HT-29 (cell line): ENCODE data around the gene TNFRSF25. TPM values are rescaled to one million over a fixed set of nuclear protein-coding genes. Genes with fewer than 3 reads are reported as not detected.

Source experiments
- DNase-seq: peaks from one replicate; pipeline ENCODE4 v3.0.0-alpha.2; 2015; ENCODE audit warnings: low spot score
- total RNA-seq: library from RNA; depleted of rRNA; stranded (reverse); fragments of >200 nt; shearing (Covaris generic); gene quantifications from 2 replicates; pipeline ENCODE4 v1.2.3, GENCODE V29; 2014; rRNA removed

Gene TNFRSF25, protein sequence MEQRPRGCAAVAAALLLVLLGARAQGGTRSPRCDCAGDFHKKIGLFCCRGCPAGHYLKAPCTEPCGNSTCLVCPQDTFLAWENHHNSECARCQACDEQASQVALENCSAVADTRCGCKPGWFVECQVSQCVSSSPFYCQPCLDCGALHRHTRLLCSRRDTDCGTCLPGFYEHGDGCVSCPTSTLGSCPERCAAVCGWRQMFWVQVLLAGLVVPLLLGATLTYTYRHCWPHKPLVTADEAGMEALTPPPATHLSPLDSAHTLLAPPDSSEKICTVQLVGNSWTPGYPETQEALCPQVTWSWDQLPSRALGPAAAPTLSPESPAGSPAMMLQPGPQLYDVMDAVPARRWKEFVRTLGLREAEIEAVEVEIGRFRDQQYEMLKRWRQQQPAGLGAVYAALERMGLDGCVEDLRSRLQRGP
- total RNA-seq = 9.7 and 15.0 TPM in 2 replicates

DNA sequence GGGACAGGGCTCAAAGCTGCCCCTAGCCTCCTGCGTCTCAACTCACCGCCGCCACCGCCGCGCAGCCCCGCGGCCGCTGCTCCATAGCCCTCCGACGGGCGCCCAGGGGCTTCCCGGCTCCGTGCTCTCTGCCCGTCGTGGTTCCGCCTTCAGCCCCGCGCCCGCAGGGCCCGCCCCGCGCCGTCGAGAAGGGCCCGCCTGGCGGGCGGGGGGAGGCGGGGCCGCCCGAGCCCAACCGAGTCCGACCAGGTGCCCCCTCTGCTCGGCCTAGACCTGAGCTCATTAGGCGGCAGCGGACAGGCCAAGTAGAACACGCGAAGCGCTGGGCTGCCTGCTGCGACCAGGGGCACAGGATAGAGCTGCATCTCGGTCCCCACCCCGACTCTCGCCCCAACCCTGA is at the start of gene TNFRSF25:
Gene TNFRSF25, minus strand, starts transcription at position 151 of the 400 bp plus-strand sequence. Its CDS starts 66 bp downstream, at position 85.
- DNase-seq = no peak

DNA sequence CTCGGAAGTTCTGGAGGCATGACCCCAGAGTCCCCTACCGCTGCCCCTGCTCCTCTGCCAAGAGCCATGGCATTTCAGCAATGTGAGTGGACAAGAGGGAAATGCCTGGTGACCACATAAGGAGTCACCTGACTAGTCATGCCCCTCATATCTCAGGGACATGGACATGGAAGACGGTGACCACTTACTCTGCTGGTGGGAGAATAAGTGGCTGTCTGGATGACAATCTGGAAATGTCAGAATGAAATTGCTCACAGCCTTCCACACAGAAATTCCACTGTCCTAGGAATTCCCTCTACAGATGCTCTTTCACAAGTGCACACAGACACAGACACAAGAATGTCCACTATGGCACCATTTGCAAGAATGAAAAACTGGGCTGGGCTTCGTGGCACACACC is 49.8 kb upstream of the TNFRSF25 start:
- no peak for DNase-seq

DNA sequence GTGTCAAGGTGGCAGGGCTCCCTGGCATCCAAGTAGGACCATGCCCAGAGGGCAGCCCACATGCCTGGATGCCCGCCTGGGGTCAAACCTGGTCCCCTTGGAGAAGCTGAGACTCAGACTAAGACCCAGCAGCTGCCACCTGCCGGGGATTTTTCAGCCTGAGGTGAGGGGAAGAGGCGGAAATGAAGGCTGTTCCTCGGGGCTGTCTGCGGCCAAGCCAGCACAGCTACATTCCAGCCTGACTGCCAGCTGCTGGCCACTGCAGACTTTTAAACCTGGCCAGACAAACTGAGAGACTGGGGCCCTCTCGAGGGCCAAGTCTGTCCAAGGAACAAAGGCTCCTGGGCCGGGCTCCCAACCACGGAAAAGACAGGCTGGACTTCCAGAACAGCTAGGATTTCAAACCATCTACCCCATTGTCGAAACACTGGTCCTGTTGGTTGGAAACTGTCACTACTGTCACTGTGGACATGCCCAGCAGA is 47.4 kb upstream of the TNFRSF25 start:
- DNase-seq = peak; percentile 52

DNA sequence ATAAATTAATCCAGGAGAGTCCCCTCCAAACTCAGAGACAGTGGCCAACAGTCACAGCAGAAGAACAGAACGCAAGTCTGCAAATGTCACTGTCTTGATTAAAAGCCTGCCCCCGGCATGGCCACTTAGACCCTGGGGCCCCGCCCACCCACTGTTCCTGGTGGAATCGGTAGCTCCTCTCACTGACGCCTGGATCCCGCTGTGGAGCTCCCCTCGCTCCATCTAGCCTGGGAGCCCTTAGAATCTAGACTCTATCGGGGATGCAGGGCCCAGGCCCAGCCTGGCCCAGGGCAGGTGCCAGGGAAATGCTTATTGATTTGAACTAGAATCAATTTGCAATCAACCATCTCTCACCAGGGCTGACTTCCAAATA is 46.9 kb upstream of the TNFRSF25 start:
- no peak for DNase-seq

DNA sequence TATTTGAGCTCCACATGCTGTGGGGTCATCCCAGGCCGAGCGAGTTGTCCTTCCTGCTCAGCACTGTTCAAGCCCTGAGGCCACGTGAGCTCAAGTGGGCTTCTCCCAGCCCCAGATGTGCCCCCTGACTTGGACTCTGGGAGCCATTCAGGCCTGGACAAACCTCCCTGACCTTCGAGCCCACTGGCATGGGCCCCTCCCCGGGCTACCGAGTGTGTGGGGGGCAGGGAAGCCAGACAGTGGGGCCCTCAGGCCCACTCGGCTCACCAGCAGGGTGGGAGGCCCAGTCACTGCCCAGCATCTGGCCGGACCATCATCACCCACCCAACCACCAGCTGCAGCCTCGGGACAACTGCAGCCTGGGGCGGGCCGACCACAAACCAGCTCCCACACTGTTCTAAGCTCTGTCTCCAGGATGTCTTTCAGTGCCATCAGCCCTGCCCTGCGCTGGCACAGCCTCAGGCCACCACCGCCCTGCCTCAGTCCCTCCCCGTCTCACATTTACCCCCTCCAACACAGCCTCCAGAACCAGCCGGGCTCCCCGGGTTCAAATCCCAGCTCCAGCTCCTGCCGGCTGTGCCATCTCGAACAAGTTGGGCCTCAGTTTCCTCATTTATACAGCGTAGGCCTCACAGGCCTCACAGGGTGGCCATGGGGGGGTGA is 46.4 kb upstream of the TNFRSF25 start:
- DNase-seq = no peak

DNA sequence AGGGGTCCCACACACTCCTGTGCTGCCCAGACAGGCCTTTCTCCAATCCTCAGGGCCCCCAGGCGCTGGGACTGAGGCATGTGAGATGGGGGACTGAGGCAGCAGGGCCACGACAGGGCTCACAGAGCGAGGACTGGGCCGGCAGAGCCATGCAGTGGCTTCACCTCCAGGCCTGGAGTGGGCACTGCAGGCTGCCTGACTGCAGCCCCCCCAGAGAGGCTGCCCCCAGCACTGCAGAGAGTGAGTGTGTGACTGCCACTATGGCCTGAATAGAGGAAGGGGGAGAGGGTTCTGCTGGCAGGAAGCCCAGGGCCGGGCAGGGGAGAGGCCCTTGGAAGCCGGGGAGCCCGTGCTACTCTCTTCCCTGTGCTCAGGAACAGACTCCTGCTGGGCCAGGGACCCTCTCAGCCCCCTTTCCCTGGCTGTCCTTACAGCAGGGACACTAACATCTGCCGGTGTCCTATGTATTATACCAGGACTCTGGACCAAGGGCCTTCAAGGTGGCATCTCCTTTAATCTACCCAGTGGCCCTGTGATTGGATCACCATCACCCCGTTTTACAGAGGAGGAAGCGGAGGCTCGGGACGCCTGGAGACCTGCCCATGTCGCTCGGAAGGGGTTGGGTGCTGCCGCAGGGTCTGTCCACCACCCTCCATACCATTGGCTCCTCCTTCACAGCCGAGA is 45.7 kb upstream of the TNFRSF25 start:
- DNase-seq = no peak

DNA sequence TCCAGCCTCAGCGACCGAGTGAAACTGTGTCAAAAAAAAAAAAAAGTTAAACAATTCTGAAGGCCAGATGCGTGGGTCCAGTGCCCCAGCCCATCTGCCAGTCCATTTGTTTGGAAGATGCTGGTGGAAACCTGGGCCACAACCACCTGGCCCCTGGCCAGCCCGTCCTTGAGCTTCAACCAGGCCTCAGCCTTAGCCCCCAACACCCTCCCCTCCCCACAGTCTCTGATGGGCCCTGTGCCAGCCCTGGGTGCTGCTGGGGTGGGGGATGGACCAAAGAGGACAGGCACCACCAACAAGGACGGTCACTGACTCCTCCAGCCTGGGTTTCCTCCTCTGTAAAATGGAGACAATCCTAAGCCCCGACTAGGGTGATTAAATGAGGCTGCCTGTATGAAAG is 45.1 kb upstream of the TNFRSF25 start:
- no peak for DNase-seq

DNA sequence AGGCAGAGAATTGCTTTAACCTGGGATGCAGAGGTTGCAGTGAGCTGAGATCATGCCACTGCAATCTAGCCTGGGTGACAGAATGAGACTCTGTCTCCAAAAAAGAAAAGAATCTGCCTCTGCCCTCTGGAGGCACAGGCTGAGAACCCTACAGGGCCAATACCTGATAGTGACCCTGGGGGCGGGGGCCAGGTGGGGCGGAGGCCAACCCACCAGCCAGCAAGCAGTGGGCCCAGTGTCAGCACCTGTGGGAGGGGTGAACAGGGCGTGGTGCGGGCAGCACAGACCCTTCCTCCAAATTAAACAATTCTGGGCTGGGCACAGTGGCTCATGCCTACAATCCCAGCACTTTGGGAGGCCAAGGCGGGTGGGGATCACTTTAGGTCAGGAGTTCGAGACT is 44.5 kb upstream of the TNFRSF25 start:
- DNase-seq = no peak

DNA sequence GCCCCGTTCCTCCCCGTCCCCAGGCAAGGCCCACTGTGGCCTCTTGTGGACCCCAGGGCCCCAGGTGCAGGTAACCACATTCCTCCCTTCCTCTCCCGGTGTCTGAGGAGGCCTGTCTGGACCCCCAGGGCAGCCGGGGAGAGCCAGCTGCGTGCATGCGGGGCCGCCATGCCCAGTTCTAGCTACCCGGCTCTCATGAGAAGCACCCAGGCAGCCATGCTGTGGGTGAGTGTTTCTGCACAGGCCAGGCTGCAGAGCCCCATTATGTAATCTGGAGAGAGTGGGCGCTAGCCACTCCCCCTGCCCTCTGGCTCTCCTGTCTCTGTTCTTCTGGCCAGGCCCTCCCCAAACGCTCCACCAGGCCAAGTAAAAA is 43.9 kb upstream of the TNFRSF25 start:
- DNase-seq = no peak

DNA sequence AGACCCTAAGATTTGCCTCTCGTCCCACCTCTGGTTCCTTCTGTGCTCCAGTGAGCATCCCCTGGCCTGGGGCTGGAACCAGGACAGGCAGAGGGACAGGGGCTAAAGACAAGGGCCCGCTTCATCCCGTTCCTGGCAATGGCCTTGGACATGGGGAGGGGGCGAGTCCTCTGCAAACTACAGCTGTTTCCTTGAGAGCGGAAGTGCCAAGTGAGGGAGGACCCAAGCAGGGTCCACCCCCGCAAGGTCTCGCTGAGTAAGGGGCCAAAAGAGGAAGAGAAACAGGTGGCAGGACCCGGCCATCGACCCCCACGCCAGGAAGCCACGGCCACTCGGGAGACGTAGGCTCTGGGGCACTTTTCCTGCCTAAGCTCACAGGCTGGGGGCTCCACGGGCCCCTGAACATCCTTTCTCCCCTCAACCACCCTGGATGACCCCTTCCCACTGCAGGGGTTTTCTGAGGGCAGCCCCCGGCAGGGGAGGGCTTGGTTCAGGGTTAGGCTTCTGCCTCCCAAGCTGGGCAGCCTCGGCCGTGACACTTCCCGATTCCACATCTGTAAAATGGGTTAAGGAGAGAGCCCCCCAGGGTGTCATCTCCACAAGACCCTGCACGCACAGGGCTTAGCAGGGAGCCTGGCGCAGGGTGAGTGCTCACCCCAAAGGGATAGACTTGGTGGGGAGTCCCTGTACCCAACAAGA is 43.4 kb upstream of the TNFRSF25 start:
- DNase-seq = no peak

DNA sequence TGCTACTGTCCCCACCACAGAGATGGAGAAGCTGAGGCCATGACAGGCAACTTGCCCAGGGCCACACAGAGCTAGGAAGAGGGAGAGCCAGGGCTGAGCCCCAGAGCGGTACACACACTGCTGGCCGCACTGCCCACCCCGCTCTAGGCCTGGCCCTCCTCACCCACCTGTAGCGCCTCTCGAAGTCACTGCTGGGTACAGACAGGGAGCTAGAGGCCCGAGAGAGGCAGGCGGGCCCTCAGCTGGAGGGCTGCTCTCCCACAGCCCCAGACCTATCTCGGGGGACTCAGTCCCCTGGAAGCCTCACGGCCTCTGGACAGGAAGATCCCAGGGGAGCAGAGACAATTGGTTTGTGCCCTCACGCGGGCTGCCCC is 42.8 kb upstream of the TNFRSF25 start:
- no peak for DNase-seq

DNA sequence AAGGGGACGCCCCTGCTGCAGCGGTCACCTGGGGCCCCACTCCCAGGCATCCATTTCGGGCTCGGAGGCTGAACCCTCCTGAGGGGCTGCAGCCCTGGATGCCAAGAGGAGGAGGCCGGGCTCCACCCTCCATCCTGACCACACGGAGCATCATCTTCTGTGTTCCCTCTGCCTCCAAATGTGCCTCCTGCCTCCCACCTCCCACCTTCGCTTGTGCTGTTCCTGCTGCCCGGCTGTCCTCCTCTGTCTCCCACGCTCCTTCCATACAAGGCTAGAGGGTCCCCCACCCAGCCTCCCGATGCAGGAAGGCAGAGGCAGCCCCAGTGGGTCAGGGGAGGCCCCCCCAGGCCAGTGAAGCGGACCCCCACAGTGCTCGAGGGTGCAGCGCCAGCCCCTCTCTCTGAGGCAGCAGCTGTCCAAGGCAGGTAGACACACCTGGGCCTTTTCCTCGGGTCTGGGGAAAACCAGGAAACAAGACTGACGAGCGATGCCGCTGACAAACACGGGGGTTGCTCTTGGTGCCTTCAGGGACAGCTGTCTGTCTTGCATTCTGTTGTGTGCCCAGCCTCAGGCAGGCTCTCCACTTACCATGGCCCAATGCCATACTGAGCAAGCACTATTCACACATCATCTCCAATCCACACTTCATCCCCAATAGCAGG is 42.3 kb upstream of the TNFRSF25 start:
- no peak for DNase-seq

DNA sequence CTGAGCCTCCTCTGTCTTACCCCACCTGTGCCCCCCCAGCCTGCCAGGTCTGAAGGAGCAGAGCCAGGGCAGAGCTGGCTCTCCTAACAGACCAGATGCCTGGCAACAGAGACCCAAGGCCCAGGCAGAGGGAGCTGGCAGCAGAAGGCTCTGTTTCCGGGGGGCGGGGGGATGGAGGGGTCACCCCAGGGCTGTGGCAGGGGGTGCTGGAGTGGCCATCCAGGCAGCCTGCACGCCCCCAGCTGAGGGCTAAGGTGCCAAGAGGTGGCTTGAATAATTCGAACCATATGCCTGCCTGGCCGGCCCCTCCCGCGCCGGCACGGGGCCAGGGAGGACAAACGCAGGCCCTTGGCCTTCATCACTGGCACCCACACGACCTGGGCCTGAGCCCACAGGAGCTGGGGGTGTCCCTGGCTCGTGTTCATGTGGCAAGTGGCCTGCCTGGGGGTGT is 41.5 kb upstream of the TNFRSF25 start:
- no peak for DNase-seq

DNA sequence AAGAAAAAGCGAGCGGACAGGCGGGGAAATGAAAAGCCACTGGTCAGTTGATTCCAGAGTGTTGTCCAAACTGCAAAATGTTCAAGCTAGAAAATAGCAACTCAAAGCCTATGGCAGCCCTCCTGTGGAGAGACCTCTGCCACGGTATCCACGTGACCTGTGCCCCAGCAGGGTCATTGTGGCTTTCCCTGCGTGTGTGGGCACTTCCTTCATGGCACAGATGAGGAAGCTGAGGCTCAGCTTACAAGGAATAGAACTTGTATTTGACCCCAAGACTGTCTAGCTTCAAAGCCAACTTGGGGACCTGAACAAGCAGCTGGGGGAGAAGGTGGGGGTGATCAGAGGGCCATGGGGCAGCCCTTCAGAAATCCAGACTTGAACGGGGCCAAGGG is 41.1 kb upstream of the TNFRSF25 start:
- no peak for DNase-seq

DNA sequence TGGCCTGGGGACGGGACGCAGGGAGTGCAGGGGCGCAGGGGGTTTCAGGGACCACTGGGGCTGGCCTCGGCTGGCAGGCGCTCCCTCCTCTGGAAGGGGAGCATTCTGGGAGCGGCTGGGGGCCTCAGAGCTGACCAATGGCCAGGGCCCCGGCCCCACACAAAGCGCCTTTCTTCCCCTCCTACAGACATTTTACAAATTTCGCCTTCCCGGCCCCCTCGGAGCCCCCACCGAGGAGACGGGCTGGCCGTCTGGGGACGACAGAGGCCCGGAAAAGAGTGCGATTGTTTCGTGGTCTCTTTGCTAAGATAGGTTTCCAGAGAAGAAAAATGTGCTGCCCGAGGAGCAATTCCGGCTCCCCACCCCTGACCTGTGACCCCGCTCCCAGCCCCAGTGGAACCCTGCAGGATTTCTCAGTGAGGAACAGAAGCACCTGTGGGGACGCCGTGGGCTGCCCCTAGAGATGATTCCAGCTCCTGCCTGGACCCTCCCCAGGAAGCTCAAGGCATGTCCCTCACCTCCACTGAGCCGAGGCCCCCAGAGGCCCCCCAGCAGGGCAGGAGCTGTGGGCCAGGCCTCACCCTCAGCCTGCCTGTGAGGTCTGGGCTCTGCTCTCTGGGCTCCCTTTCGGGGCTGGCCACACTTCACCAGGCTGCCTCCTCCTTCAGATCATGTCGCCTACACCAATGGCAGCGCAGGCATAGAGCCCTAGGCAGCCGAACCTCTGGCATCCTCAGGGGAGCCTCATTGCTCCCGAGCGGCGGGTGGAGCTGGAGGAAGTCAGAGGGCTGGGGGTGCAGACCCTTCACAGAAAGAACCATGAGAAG is 40.5 kb upstream of the TNFRSF25 start:
- DNase-seq = no peak

DNA sequence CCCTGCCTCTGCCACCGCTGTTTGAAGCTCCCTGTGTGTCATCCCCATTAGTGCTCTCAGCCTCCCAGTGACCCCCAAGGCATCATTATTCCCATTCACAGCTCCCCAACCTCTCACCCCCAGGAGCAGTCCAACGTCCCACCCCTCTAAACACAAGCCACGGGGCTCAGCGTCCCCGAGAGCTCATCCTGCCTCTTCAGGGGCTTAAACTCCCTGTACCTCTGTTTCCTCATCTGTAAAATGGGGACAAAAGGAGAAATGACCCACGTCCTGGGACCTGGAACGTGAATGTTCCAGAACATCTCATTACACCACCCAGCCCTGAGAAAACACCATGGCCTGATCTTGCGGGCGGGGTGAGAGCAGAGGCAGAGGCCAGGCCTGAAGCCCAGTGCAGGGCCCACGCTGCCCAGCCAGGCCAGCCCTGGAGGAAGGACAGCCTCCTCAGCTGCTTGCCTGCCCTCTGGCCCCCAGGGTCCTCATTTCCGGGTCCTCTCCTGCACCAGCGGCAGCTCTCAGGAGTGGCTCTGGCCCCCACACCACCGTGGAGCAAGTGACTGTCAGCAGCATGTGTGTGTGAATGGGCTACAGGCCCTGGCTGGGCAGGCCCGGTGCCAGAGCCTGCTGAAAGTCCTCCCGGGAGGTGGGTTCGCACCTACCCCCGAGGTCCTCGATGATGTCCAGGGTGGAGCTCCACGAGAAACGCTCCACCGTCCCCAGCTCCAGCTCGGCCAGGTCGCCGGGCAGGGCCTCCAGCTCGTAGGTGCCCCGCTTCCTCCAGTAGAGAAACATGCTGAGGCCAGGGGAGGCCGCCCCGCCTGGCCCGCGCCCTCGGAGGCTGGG is 39.6 kb upstream of the TNFRSF25 start:
- DNase-seq = no peak

DNA sequence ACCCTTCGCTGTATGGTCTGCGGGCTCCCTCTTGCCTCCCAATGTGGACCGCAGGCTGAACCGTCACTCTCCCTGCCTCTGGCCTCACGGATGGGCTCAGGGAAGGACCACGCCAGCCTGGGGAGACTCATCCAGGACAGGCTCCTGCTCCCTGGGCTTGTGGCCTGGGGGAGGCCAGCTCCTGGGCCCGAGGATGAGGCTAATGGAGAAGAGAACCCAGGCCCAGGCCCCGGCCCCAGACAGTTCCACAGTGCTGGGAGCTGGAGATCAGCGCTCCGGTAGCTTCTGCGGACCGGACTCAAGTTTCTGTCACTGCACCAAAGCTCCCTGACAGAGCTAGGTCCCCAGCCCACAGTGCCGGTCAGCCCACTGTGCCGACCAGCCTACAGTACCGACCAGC is 38.9 kb upstream of the TNFRSF25 start:
- DNase-seq = no peak

DNA sequence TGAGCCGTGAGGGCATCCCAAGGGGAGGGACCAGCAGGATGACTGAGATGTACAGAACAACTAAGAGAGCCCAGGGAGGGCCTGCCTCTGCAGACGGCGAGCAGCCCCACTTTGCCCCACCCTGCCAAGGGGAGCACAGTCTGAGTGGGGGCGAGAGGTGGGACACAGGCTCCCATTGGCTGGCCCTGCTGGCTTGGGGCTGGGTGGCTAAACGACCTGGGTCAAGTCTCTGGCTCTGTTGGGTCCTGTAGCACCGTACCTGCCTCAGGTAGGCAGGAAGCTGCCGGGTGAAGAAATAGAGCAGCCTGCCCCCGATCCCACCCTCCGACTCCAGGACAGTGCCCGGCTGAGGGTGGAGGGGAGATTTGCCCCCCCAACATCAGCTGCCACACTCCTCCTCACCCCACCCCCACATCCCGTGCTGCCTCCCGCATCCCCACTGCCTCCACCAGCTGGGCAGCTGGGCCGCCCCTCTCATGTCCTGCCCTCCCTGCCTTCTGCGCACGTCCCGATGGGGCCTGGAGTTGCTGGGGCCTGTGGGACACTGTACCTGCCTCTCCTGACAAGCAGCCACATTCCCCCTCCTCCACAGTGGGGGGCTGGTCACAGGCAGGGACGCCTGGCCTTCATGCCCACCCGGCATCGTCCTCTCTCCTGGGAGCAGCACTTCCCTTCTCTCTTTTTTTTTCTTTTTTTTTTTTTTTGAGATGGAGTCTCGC is 38.1 kb upstream of the TNFRSF25 start:
- DNase-seq = no peak
